Activated T-cell treated with anti-CD3 and anti-CD28 coated beads, Interleukin-2, amount 50 U/mL, for 4 hours (primary cell): ENCODE data around the gene COQ10B. TPM values are rescaled to one million over a fixed set of nuclear protein-coding genes. Genes with fewer than 3 reads are reported as not detected.
"Not testable (repeated sequence)": the region's sequence is repeated elsewhere in the genome, so short reads cannot be mapped to it uniquely, and the experiment has no call there.

Experiments used
- ATAC-seq, 2 donors: fragments of 200-7000 bp; cut with Tn5 transposase; one replicate each; pipeline ENCODE4 v1.10.0; 2021
- DNase-seq: peaks from one replicate; pipeline ENCODE4 v3.0.0-alpha.2; 2020
- H3K27me3 Mint-ChIP-seq: one replicate; pipeline ENCODE4 v1.8.0; 2021; ENCODE audit warnings: low read depth, mixed read lengths
- H3K36me3 Mint-ChIP-seq: one replicate; pipeline ENCODE4 v1.8.0; 2022; ENCODE audit warnings: mixed read lengths; ENCODE audit not compliant: insufficient read depth
- H3K4me1 Mint-ChIP-seq: one replicate; pipeline ENCODE4 v1.8.0; 2021; ENCODE audit warnings: low read depth, mixed read lengths
- H3K4me3 Mint-ChIP-seq: one replicate; pipeline ENCODE4 v1.8.0; 2021; ENCODE audit warnings: mild to moderate bottlenecking, moderate library complexity, mixed read lengths
- H3K9me3 Mint-ChIP-seq: one replicate; pipeline ENCODE4 v1.8.0; 2021; ENCODE audit warnings: mixed read lengths
- total RNA-seq, 3 donors: library from RNA; stranded (reverse); gene quantifications; one replicate each; pipeline ENCODE4 v1.2.1, GENCODE V29; 2021

The COQ10B gene
- total RNA-seq, 3 donors from 2014 or later: 32.3 to 34.6 (median 32.7) TPM

DNA sequence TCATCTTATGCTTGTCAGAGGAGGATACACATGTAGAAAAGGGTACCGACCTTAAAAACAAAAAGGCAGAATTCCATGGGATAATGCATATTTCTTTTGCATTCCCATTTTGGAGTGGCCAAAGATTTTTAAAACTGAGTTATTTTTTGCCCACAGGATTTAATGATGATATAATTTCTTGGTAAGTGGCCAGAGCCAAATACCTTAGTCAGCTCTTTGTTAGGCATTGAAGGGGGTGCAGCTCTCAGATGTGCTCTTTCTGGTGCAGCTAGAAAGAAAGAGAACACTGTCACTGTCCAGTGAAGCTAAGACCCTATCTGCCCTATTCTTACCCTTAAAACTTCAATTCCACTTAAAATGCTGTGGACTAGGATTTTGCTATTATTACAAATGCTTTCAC is 10.8 kb downstream of the COQ10B start:
- no peaks in the 10 kb centered on the region for H3K9me3 Mint-ChIP-seq
- DNase-seq: no peak
- no peak overlapping the region for H3K4me3 Mint-ChIP-seq
- peaks cover 11% of the 10 kb centered on the region for H3K4me1 Mint-ChIP-seq
- no peak for ATAC-seq
- no peaks in the 10 kb centered on the region for H3K27me3 Mint-ChIP-seq
- H3K36me3 Mint-ChIP-seq: peaks cover 30% of the 10 kb centered on the region

DNA sequence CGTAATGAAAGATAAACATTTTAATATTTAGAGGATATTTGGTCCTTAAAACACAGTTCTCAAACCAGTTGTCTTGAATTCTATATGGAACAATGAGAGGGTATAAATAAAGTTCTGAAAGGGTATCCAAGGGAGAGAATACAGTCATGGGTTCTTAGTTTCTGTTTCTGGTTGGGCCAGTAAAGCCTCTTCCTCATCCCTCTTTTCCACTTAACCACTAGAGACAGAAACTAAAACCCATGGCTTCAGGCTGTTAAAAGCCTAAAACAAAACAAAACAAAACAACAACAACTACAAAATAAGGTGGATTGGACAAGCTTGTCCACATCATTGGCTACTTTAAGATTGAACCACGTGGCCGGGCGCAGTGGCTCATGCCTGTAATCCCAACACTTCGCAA is 18.8 kb downstream of the COQ10B start:
- peaks cover 29% of the 10 kb centered on the region for H3K36me3 Mint-ChIP-seq

DNA sequence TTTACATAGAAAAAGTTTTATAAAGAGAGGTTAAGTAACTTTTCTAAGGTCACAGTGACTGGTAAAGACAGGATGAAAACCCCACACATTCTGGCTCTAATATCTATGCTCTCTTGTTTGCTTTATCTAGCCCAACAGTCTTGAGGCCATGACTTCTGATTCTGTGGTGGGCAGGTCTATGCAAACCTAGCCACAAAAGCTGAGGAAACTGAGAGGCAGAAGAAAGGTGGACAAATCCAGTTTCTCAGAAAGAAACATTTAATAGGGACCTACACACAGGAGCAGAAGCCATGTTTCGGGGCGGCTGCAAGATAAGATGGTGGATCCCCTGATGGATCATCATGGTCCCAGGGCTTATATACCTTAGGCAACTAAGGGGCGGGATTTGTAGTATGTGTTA is 24.4 kb downstream of the COQ10B start:
- H3K4me1 Mint-ChIP-seq: no peaks in the 10 kb centered on the region
- H3K4me3 Mint-ChIP-seq: no peak overlapping the region
- H3K36me3 Mint-ChIP-seq: peaks cover 50% of the 10 kb centered on the region
- ATAC-seq: no peak
- no peaks in the 10 kb centered on the region for H3K9me3 Mint-ChIP-seq
- no peak for DNase-seq
- no peaks in the 10 kb centered on the region for H3K27me3 Mint-ChIP-seq

More for the DNA sequence above, 18.8 kb downstream of the COQ10B start:
- Mint-ChIP-seq H3K9me3 (no peaks in the 10 kb centered on the region), H3K27me3 (no peaks in the 10 kb centered on the region), H3K4me1 (no peaks in the 10 kb centered on the region), H3K4me3 (no peak overlapping the region)
- ATAC-seq (no peak), DNase-seq (no peak)

DNA sequence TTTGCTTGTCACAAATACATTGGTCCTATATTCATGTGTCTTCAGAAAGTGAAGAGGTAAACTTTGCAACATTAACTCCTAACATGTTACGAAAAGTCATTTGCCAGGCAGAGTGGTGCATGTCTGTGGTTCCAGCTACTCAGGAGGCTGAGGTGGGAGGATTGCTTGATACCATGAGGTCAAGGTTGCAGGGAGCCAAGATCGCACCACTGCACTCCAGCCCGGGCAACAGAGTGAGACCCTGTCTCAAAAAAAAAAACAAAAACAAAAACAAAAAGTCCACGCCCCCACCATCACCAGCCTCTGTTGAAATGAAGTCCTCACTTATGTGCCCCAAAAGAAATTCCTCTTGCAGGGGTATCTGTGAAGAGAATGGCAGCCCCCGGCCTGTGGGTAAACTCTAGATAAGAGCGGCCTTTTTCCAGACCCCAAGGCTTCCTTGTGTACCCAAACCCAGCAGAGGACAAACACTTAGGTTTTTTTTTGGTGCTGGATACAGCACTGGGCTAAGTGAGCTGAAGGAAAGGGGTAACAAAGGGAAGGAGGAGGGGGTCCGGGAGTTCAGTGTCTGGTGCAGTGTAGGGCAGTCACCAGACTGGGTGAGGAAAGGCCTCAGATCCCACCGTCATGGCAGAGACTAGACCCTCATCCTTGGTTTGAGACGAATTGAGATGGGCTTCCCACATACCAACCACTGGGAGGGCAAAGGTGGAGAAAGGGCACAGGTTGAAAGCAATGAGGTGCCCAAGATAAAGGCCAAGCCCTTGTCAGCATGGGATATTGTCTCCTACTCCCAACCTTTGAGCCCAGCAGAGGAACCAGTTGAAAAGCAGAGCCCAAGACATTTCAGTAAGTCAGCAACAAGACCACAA is 27.0 kb downstream of the COQ10B start:
- ATAC-seq: no peak

DNA sequence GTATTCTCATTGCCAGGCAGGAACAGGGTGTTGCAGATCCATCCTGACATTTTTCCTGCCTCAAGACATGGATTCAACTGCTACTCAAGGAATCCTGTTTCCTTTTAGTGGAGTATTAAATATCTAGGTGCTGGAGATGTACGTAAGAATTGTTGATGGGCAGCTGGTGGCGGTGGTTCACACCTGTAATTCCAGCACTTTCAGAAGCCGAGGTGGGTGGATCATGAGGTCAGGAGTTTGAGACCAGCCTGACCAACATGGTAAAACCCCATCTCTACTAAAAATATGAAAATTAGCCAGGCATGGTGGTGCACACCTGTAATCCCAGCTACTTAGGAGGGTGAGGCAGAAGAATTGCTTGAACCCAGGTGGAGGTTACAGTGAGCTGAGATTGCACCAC is 30.9 kb downstream of the COQ10B start:
- ATAC-seq, DNase-seq, H3K4me3 Mint-ChIP-seq, H3K9me3 Mint-ChIP-seq, H3K4me1 Mint-ChIP-seq, H3K27me3 Mint-ChIP-seq: not testable (repeated sequence)
- H3K36me3 Mint-ChIP-seq: peaks cover 53% of the 10 kb centered on the region

More for the DNA sequence above, 27.0 kb downstream of the COQ10B start:
- peaks cover 5% of the 10 kb centered on the region for H3K9me3 Mint-ChIP-seq
- no peak for DNase-seq
- H3K4me3 Mint-ChIP-seq: no peak overlapping the region
- H3K4me1 Mint-ChIP-seq: no peaks in the 10 kb centered on the region
- H3K36me3 Mint-ChIP-seq: peaks cover 48% of the 10 kb centered on the region
- H3K27me3 Mint-ChIP-seq: no peaks in the 10 kb centered on the region

DNA sequence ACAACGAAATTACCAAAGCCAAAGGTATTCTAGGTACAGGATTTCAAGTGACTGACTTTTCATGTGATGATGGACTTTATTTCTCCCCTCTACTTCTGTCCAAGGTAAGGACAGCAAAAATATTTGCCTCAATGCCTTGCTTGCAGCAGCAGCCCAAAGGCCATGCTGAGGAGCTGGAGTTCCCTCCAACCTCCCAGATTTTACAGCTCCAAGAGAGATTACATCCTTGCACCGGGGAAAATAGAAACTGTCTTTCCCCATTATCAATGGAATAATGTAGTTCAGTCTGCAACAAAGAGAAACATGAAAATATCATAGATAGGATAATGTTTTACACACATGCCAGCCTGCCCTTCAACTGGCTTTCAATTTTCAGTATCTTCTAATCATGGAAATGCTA is 32.8 kb downstream of the COQ10B start:
- Mint-ChIP-seq H3K4me3 (no peak overlapping the region), H3K36me3 (peaks cover 56% of the 10 kb centered on the region), H3K27me3 (no peaks in the 10 kb centered on the region), H3K9me3 (peaks cover 5% of the 10 kb centered on the region), H3K4me1 (no peaks in the 10 kb centered on the region)
- DNase-seq (no peak), ATAC-seq (no peak)

DNA sequence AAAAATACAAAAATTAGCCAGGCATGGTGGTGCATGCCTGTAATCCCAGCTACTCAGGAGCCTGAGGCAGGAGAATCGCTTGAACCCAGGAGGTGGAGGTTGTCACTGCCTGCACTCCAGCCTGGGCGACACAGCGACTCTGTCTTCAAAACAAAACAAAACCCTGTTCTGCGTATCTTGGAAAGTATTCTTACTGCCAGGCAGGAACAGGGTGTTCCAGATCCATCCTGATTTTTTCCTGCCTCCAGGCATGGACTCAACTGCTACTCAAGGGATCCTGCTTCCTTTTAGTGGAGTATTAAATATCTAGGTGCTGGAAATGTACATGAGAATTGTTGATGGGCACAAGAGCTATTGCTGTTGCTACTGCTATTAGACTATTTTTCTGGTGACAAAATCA is 34.0 kb downstream of the COQ10B start:
- Mint-ChIP-seq H3K9me3 (peaks cover 5% of the 10 kb centered on the region), H3K4me3 (no peak overlapping the region), H3K4me1 (peaks cover 5% of the 10 kb centered on the region), H3K27me3 (no peaks in the 10 kb centered on the region), H3K36me3 (peaks cover 59% of the 10 kb centered on the region)
- ATAC-seq (no peak), DNase-seq (no peak)

DNA sequence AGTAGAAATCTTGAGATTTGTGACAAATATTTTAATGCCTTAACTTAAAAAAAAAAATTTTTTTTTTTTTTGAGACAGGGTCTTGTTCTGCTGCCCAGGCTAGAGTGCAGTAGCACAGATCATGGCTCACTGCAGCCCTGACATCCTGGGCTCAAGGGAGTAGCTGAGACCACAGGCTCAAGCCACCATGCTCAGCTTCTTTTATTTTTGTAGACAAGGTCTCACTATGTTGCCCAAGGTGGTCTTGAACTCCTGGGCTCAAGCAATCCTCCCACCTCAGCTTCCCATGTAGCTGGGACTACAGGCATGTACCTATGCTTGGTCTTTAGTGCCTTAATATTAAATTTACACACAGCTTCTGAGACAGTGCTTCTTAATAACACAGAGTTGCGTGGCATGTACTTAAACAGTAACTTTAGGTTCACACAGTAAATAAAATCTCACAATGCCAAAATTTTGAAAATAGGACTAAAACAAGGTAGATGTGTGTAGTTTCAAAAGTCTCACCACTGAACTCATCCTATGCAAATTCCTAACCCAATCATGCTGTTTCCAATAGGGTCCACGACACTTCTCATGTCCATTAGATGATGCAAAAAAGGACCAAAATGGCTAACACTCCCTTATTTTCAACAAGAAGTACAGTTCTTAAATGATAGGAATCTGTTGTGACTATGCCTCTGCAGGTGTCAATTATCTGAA is 42.2 kb downstream of the COQ10B start:
- Mint-ChIP-seq H3K9me3 (no peaks in the 10 kb centered on the region), H3K4me1 (peaks cover 43% of the 10 kb centered on the region), H3K4me3 (peak overlapping the region; percentile 89), H3K27me3 (no peaks in the 10 kb centered on the region), H3K36me3 (peaks cover 57% of the 10 kb centered on the region)
- DNase-seq: no peak
- no peak for ATAC-seq

DNA sequence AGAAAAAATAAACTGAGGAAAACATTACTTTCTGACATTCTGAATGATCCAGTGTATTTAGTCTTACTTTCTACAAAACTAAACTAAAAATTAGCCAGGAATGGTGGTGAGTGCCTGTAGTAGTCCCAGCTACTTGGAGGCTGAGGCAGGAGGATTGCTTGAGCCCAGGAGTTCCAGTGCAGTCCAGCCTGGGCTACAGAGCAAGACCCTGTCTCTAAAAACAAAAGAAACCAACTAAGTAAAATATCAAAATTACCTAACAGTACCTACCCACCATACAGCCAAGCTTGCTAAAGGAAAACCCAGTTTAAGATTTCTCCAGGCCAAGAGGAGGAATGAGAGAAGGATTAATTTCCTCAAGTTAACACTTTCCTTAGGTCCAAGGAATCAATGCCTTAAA is 43.3 kb downstream of the COQ10B start:
- ATAC-seq (no peak), DNase-seq (no peak)
- Mint-ChIP-seq H3K4me1 (peaks cover 39% of the 10 kb centered on the region), H3K9me3 (no peaks in the 10 kb centered on the region), H3K27me3 (no peaks in the 10 kb centered on the region), H3K4me3 (peak overlapping the region; percentile 89), H3K36me3 (peaks cover 56% of the 10 kb centered on the region)

DNA sequence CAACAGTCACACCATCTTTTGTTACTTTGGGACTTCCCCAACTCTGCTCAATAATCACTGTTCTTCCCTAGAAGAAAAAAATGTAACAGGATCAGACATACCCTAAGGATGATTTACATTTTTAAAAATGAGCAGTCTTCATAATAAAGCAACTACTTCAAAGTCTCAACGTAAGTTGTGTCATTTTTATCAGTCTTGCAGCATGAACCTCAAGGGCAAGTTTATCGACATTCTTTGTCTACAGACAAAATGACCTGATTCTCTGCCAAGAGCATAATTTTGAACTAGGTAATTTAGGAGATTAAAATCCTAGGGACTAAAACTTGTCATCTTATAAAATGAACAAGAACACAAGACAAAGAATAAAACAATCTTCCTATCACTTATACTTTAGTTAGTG is 44.0 kb downstream of the COQ10B start:
- Mint-ChIP-seq H3K9me3 (no peaks in the 10 kb centered on the region), H3K4me1 (peaks cover 41% of the 10 kb centered on the region), H3K27me3 (no peaks in the 10 kb centered on the region), H3K4me3 (peak overlapping the region; percentile 89), H3K36me3 (peaks cover 61% of the 10 kb centered on the region)
- DNase-seq (no peak), ATAC-seq (no peak)

DNA sequence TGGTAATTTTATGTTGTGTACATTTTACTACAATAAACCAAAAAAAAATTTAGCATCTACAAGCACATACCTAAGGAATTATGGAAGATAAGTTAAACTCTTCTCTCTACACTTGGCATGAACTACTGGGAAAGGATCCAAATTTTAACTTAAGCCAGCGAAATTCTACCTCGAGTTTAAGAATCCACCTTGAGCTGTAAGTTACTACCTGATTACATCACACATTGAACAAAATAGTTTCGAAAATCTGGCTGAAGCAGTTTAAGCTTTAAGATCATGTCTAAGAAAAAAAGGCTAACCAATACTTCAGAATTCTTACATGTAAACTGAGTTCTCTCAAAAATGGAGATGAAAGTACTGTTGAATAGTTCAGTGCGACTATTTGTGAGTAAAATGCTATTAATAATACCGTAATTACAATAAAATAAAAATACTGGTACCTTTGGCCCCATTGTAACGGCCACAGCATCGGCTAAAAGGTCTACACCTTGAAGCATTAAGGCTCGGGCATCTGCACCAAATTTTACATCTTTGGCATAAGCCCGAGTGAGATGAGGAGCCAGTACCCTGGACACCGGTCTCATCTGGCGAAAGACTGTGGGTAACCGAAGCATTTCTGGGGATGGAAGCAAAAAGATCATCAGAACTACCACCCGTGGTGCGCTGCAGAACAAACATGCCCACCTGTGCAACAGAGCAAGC is 45.0 kb downstream of the COQ10B start:
- DNase-seq (no peak), ATAC-seq (no peak)
- H3K27me3 Mint-ChIP-seq: no peaks in the 10 kb centered on the region
- H3K4me3 Mint-ChIP-seq: peak overlapping the region; percentile 89
- H3K36me3 Mint-ChIP-seq: peaks cover 62% of the 10 kb centered on the region
- H3K4me1 Mint-ChIP-seq: peaks cover 44% of the 10 kb centered on the region
- H3K9me3 Mint-ChIP-seq: no peaks in the 10 kb centered on the region

DNA sequence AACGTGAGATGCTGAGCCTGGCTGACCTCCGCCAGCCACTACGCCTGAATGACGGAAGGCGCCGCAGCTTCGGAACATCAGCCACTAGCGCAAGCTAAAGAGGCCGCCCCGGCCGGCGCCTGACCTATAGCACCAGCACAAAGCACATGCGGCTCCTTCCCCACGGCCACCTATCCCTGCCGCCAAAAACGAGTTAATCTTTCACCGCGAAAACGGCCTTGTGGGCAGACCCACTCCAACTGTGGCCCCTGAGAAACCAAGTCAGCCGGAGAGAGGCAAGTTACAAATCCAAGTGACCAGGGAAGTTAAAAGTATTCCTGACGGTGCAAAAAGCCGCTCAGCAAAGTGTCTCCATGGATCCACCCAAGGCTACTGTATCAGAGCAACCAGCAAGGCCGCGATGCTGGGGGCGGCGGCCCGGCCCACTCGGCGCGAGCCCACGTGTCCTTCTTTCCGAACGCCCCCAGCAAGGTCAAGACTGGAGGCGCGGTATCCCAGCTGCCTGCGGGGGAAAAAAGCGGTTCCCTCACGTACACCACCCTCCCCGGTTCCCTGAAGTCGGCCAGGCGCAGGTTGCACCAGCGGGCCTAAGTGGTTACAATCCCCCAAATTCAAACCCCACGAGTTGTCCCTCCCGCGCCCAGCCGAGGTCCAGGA is 45.7 kb downstream of the COQ10B start:
- DNase-seq (peak; percentile 36), ATAC-seq (peak; percentile 4 to 5)
- Mint-ChIP-seq H3K36me3 (peaks cover 61% of the 10 kb centered on the region), H3K4me1 (peaks cover 44% of the 10 kb centered on the region), H3K27me3 (no peaks in the 10 kb centered on the region), H3K4me3 (peak overlapping the region; percentile 89), H3K9me3 (no peaks in the 10 kb centered on the region)

DNA sequence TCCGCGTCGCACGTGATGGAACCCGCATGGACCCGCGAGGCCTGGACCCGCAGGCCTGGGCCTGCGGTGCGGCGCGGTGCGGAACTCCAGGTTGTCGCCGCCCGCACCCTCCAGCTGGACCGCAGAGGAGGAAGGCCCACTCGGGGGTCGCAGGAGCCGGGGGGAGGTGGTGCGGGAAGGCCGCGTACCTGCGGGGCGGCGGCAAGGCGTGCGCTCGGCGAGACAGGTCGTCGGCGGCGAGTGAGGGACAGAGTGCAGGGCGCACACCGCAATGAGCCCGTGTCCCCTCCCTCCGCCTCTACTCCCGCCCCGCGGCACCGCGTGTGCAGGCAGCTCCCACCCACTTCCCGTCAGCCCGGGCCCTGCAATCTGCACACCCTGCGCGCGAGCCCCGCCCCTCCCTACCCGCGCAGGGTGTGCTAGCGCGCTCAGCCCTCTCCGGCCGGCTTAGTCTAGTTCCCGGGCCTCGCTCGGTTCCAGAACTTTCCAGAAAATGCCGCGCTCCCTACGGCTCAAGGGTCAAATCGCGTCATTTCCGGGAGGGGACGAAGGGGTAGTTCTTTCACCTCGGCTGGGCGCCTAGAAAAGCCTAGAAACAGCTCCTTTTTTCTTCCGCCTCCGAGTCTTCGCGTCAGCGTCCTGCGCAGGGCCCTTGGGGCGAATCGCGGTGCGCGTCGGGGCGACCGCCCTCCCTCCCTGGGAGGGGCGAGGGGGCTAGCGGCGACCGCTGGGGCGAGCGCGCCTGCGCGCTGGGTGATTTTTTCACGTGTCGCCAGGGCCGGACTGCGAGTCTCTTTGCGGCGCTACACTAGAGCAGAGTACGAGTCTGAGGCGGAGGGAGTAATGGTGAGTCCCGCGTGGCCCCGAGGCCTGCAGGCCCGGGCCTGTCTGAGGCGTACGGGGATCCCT is 46.5 kb downstream of the COQ10B start, which contains the start of the genes HSPD1 and HSPE1:
Gene HSPD1 (minus strand): TSS at position 247 of the 909 bp plus-strand sequence. CDS start 992 bp downstream, outside the sequence.
Gene HSPE1 (plus strand): TSS at position 786 of the 909 bp plus-strand sequence. CDS start 58 bp downstream, at position 844.
- Mint-ChIP-seq H3K27me3 (no peaks in the 10 kb centered on the region), H3K4me1 (peaks cover 42% of the 10 kb centered on the region), H3K9me3 (no peaks in the 10 kb centered on the region), H3K36me3 (peaks cover 61% of the 10 kb centered on the region), H3K4me3 (peak within 1 kb of the TSS; percentile 89)
- ATAC-seq: peak; percentile 83 to 84
- DNase-seq: peak; percentile 95
